GM12878 (cell line): ENCODE data around the gene TEDC1. TPM values are rescaled to one million over a fixed set of nuclear protein-coding genes. Genes with fewer than 3 reads are reported as not detected.

Source experiments
- ATAC-seq: fragments of 200-7000 bp; cut with Tn5 transposase; 3 replicates; pipeline ENCODE4 v1.9.1; 2020; ENCODE audit warnings: mild to moderate bottlenecking, moderate library complexity
- BruUV-seq: library from RNA; stranded (reverse); fragments of 400-500 nt; replicated peaks from 2 replicates; lab custom pipeline; 2021; lab: Mats Ljungman, UMichigan
- CTCF ChIA-PET: fragments of 300-600 bp; sonication (Branson Sonifier 250); formaldehyde crosslinking; extraction: SDS; loops from one replicate; lab custom pipeline; 2021; ENCODE audit warnings: inconsistent platforms; lab: Yijun Ruan, JAX
- POLR2A ChIA-PET: fragments of 350-600 bp; formaldehyde crosslinking; extraction: SDS; loops from one replicate; lab custom pipeline; 2021; ENCODE audit warnings: inconsistent platforms; lab: Charles Lee
- RAD21 ChIA-PET: fragments of 300-600 bp; sonication (Branson Sonifier 250); formaldehyde crosslinking; loops from one replicate; lab custom pipeline; 2023; ENCODE audit warnings: antibody characterized with exemption; ENCODE audit not compliant: unreplicated experiment; lab: Charles Lee
- SMC1A ChIA-PET: fragments of 300-600 bp; sonication (Branson Sonifier 250); formaldehyde crosslinking; loops from one replicate; lab custom pipeline; 2023; ENCODE audit not compliant: unreplicated experiment, uncharacterized antibody; lab: Charles Lee
- DNase-seq: peaks from one replicate; pipeline ENCODE4 v3.0.0-alpha.2; 2011; ENCODE audit warnings: low read depth, low spot score
- FAIRE-seq: peaks from 3 replicates; lab custom pipeline; 2011; peaks lifted over from hg19 to GRCh38; lab: Jason Lieb, UNC
- H2AFZ ChIP-seq: 2 replicates; pipeline ENCODE4 v1.6.0; 2011; ENCODE audit warnings: low read depth, low read length, control low read depth; ENCODE audit not compliant: control insufficient read depth
- H3K27ac ChIP-seq: 2 replicates; pipeline ENCODE4 v1.5.1; 2011; ENCODE audit warnings: control low read depth; ENCODE audit not compliant: control insufficient read depth, insufficient read depth
- H3K27me3 ChIP-seq, 2 experiments: replicated peaks in 1 of 2; 2 replicates each; pipeline versions ENCODE4 v1.6.0 to v1.6.1; 2011; ENCODE audit warnings: low read length in 1 of 2; ENCODE audit not compliant: control insufficient read depth in 2 of 2, insufficient read depth in 2 of 2
- H3K36me3 ChIP-seq, 2 experiments: 2 replicates each; pipeline ENCODE4 v1.5.1; 2011; ENCODE audit warnings: low read length in 1 of 2; ENCODE audit not compliant: control insufficient read depth in 2 of 2, insufficient read depth in 2 of 2
- H3K4me1 ChIP-seq: 2 replicates; pipeline ENCODE4 v1.6.1; 2011; ENCODE audit warnings: mild to moderate bottlenecking, low read length, moderate library complexity, mixed read lengths; ENCODE audit not compliant: control insufficient read depth, insufficient read depth
- H3K4me2 ChIP-seq: 2 replicates; pipeline ENCODE4 v1.6.0; 2011; ENCODE audit warnings: control low read depth; ENCODE audit not compliant: control insufficient read depth, insufficient read depth
- H3K4me3 ChIP-seq: fragments of 200-600 bp; sonication (generic); 2 replicates; pipeline ENCODE4 v1.5.1; 2016
- H3K79me2 ChIP-seq: 2 replicates; pipeline ENCODE4 v1.6.0; 2011; ENCODE audit warnings: low read length; ENCODE audit not compliant: control insufficient read depth, insufficient read depth
- H3K9ac ChIP-seq: 2 replicates; pipeline ENCODE4 v1.8.0; 2011; ENCODE audit warnings: low read length, control low read depth, mixed read lengths; ENCODE audit not compliant: control insufficient read depth, insufficient read depth
- H3K9me3 ChIP-seq: replicated peaks from 3 replicates; pipeline ENCODE4 v1.5.1; 2011; ENCODE audit warnings: mild to moderate bottlenecking, low read length; ENCODE audit not compliant: control insufficient read depth, insufficient read depth
- H4K20me1 ChIP-seq: 2 replicates; pipeline ENCODE4 v1.6.0; 2011; ENCODE audit not compliant: control insufficient read depth, insufficient read depth
- CBX3 ChIP-seq: fragments of 200-600 bp; sonication (generic); IDR thresholded peaks from 2 replicates; pipeline ENCODE4 v1.6.1; 2016; ENCODE audit warnings: low read depth, borderline replicate concordance
- CHD1 ChIP-seq: IDR thresholded peaks from 2 replicates; pipeline ENCODE4 v1.6.1; 2012; ENCODE audit warnings: low read depth, low read length, improper control_type of control experiment
- CREB1 ChIP-seq: IDR thresholded peaks from 2 replicates; pipeline ENCODE4 v1.6.1; 2012; ENCODE audit warnings: low read depth, mild to moderate bottlenecking, inconsistent platforms
- FOXM1 ChIP-seq: IDR thresholded peaks from 2 replicates; pipeline ENCODE4 v1.6.1; 2012; ENCODE audit warnings: low read depth, mild to moderate bottlenecking, inconsistent platforms, low read length, moderate library complexity
- IKZF2 ChIP-seq, 2 experiments: fragments of 450-650 bp; IDR thresholded peaks; 2 replicates each; pipeline ENCODE4 v1.6.1; 2017; ENCODE audit warnings: mild to moderate bottlenecking in 2 of 2, moderate library complexity in 2 of 2
- NR2C2 ChIP-seq: IDR thresholded peaks from 2 replicates; pipeline ENCODE4 v1.6.1; 2011; ENCODE audit warnings: borderline replicate concordance, low read depth; ENCODE audit not compliant: control insufficient read depth, insufficient read length
- POLR2AphosphoS2 ChIP-seq: IDR thresholded peaks from 2 replicates; pipeline ENCODE4 v1.6.1; 2011; ENCODE audit warnings: low read depth, mild to moderate bottlenecking, low read length, improper control_type of control experiment, moderate library complexity
- SIN3A ChIP-seq: IDR thresholded peaks from 2 replicates; pipeline ENCODE4 v1.6.1; 2012; ENCODE audit warnings: low read depth, low read length, improper control_type of control experiment
- SP1 ChIP-seq: IDR thresholded peaks from one replicate; pipeline ENCODE4 v1.6.1; 2011; ENCODE audit warnings: low read depth, low read length
- YBX1 ChIP-seq: fragments of 450-650 bp; IDR thresholded peaks from 2 replicates; pipeline ENCODE4 v1.6.1; 2016; ENCODE audit warnings: antibody characterized with exemption
- ZBTB4 ChIP-seq: fragments of 450-650 bp; formaldehyde crosslinking; IDR thresholded peaks from 2 replicates; pipeline ENCODE4 v1.4.0; 2022; ENCODE audit warnings: mild to moderate bottlenecking, moderate library complexity
- WGBS: methylation state at CpG from one replicate; pipeline ENCODE4 v1.1.6; 2016; ENCODE audit warnings: low lambda C conversion rate; ENCODE audit not compliant: insufficient replicate concordance, insufficient coverage; ENCODE audit errors: missing lambda C conversion rate; 5-methylcytosine and 5-hydroxymethylcytosine counted together
- in situ Hi-C: fragments of 300-500 bp; cut with MboI; formaldehyde crosslinking; loops from 9 replicates; pipeline ENCODE4 v1.14.3; 2018; ENCODE audit warnings: mixed read lengths
- intact Hi-C: fragments of 100-400 bp; cut with micrococcal nuclease; formaldehyde crosslinking; loops from one replicate; pipeline ENCODE4 v1.14.2; 2022; ENCODE audit not compliant: unreplicated experiment
- polyA plus RNA-seq, 11 experiments: library from polyadenylated mRNA; depleted of rRNA in 4 of 11; unstranded in 6 of 11; stranded (reverse) in 5 of 11; fragments of >200 nt; fragmentation: Nextera tagmentation in 4 of 11; fragmentation: Illumina TruSeq in 1 of 11; extraction: Ambion mirVana in 4 of 11; extraction: Trizol in 1 of 11; gene quantifications; 1 replicate in 1 of 11; 2 replicates in 10 of 11; pipeline versions ENCODE4 v1.2.1 to v1.2.3, GENCODE V29; 2011 to 2016; ENCODE audit warnings: inconsistent platforms in 2 of 11, missing spikeins in 2 of 11, low read depth in 1 of 11
- total RNA-seq, 4 experiments: library from RNA; depleted of rRNA in 3 of 4; stranded (reverse); fragments of >200 nt in 3 of 4; fragmentation: Illumina TruSeq in 1 of 4; extraction: Trizol in 1 of 4; gene quantifications; 2 replicates each; pipeline versions ENCODE4 v1.2.1 to v1.2.3, GENCODE V29; 2013 to 2021
- TF ChIP-seq, protein P1 (sequence below): fragments of 450-650 bp; conservative IDR thresholded peaks from 2 replicates; pipeline ENCODE4 v1.6.1; 2017; ENCODE audit warnings: mild to moderate bottlenecking, moderate library complexity

The TEDC1 gene
- total and polyA plus RNA-seq, 10 of the 15 experiments (the other 5 are each of a cell fraction or from before 2014, with no cell fraction given), result 0.19 to 34.2 (median 14.5) TPM

- RAD21 ChIA-PET, result no interaction called here
- H3K9ac ChIP-seq, result no peak overlapping the region
- SMC1A ChIA-PET, result no interaction called here
- WGBS, result 59% methylated on average over 16 of the region's 16 CpGs
- H3K4me1 ChIP-seq, result no peaks in the 10 kb centered on the region
- in situ Hi-C loops (no loop called here), intact Hi-C loops (no loop called here)
- H3K4me2 ChIP-seq, result no peak overlapping the region
- peaks cover 1 to 3% of the 10 kb centered on the region in 2 experiments; a peak in 1 of 4 replicates for H3K27me3 ChIP-seq
- H3K4me3 ChIP-seq, result no peak overlapping the region
- no peak overlapping the region for H3K27ac ChIP-seq
- no peaks in the 10 kb centered on the region for H3K36me3 ChIP-seq
- no peak for TF ChIP-seq SP1
- TF ChIP-seq, all 136 proteins: peak for 0
- Histone ChIP-seq H3K9me3 (no peaks in the 10 kb centered on the region), H4K20me1 (no peaks in the 10 kb centered on the region), H2AFZ (no peak overlapping the region), H3K79me2 (no peaks in the 10 kb centered on the region)
- DNase-seq (no peak), FAIRE-seq (no peak), ATAC-seq (no peak)
- POLR2A ChIA-PET, result interaction anchor here (0.6 kb wide), 1 partner anchor 16 kb away, joined by 6 read pairs; no protein-coding TSS in a partner anchor
- CTCF ChIA-PET, result no interaction called here
- no TSS peak for BruUV-seq
These were observed 17.0 kb downstream of the TEDC1 start for GRCh38 chr14:105508069-105508468.

GRCh38 chr14:105508601-105509000, 17.6 kb downstream of the TEDC1 start:
- ChIA-PET SMC1A (no interaction called here), RAD21 (no interaction called here), POLR2A (no interaction called here), CTCF (no interaction called here)
- Histone ChIP-seq H3K27me3 (peaks cover 1 to 3% of the 10 kb centered on the region in 2 experiments; a peak in 1 of 4 replicates), H3K4me2 (no peak overlapping the region), H3K4me1 (no peaks in the 10 kb centered on the region), H3K27ac (no peak overlapping the region), H4K20me1 (no peaks in the 10 kb centered on the region), H3K4me3 (no peak overlapping the region), H3K9me3 (no peaks in the 10 kb centered on the region), H3K36me3 (no peaks in the 10 kb centered on the region), H3K9ac (no peak overlapping the region), H2AFZ (no peak overlapping the region), H3K79me2 (no peaks in the 10 kb centered on the region)
- DNase-seq (no peak), FAIRE-seq (no peak), ATAC-seq (no peak)
- WGBS, result 46% methylated on average over 12 of the region's 12 CpGs
- no TSS peak for BruUV-seq
- in situ Hi-C loops (no loop called here), intact Hi-C loops (no loop called here)
- TF ChIP-seq YBX1, result no peak
- TF ChIP-seq CBX3, result no peak
- no peak for TF ChIP-seq CREB1
- no peak for TF ChIP-seq FOXM1
- no peak for TF ChIP-seq ZBTB4 (CRISPR knock-in tag)
- TF ChIP-seq NR2C2, result no peak
- TF ChIP-seq SIN3A, result no peak
- TF ChIP-seq IKZF2 (IDR thresholded peaks at IDR 0.05), result no peak
- TF ChIP-seq, protein P1, sequence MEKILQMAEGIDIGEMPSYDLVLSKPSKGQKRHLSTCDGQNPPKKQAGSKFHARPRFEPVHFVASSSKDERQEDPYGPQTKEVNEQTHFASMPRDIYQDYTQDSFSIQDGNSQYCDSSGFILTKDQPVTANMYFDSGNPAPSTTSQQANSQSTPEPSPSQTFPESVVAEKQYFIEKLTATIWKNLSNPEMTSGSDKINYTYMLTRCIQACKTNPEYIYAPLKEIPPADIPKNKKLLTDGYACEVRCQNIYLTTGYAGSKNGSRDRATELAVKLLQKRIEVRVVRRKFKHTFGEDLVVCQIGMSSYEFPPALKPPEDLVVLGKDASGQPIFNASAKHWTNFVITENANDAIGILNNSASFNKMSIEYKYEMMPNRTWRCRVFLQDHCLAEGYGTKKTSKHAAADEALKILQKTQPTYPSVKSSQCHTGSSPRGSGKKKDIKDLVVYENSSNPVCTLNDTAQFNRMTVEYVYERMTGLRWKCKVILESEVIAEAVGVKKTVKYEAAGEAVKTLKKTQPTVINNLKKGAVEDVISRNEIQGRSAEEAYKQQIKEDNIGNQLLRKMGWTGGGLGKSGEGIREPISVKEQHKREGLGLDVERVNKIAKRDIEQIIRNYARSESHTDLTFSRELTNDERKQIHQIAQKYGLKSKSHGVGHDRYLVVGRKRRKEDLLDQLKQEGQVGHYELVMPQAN, result no peak
- TF ChIP-seq POLR2AphosphoS2, result no peak
- TF ChIP-seq CHD1, result no peak
